OCI-LY1 (cell line): ENCODE measurements around the gene TRAPPC10.
"Not testable (repeated sequence)": the region's sequence is repeated elsewhere in the genome, so short reads cannot be mapped to it uniquely, and the experiment has no call there.

Experiments used
- CTCF ChIP-seq: fragments of 200-600 bp; sonication (generic), shearing (Covaris generic); IDR thresholded peaks from 2 replicates; pipeline ENCODE4 v1.5.1; 2017; ENCODE audit warnings: mild to moderate bottlenecking, antibody characterized with exemption, low read length, moderate library complexity, mixed read lengths
- EZH2 ChIP-seq: fragments of 200-600 bp; sonication (generic), shearing (Covaris generic); IDR thresholded peaks from 2 replicates; pipeline ENCODE4 v1.8.0; 2017; ENCODE audit warnings: borderline replicate concordance, mixed run types, mild to moderate bottlenecking, antibody characterized with exemption, low read length, moderate library complexity, mixed read lengths

GRCh38 chr21:44139787-44140551 lies 127.9 kb downstream of the TRAPPC10 start:
- TF ChIP-seq CTCF, EZH2: not testable (repeated sequence)
